HG03135 (cell line): ENCODE results near the gene ITPK1.

Experiments
- ATAC-seq: cut with Tn5 transposase; IDR thresholded peaks from one replicate; pipeline ENCODE4 v1.9.1; 2021; ENCODE audit warnings: mild to moderate bottlenecking, moderate library complexity; ENCODE audit not compliant: unreplicated experiment

The ITPK1 gene

DNA sequence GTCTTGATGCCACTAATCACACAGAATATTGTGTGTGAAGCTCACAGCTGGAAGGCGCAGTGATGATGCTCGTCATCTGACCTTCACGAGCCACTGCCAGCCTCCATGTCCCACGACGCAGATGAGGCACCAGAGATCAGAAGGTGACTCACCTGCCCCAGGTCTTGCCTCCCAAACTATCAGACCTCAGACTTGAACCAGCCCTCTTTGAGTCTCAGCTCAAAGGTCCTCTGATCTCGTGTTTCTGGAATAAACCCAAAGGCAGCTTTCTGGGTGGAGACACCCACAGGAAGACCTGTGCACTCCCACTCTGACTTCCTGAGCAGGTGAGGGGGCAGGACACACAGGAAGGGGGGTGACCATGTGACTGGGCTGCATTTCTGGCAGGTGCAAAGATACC lies 212.4 kb downstream of the ITPK1 start:
- no peak for ATAC-seq

DNA sequence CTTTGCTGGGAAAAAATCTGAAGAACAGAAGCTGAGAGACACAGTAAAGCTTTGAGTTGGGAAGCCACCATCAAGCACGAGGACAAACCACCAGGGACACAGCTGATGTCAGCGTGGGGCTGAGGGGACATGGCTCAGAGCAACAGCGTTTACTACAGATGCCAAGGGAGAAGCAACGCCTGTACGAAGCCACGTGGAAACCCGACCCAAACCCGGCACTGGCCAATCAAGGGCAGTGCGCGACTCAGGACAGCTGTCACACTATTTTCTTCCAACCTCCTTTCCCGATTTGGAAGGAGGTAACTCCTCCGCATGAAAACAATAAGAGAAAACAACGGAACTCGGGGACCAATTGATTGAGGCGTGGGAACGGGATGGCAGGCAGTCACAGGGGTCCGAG lies 213.0 kb downstream of the ITPK1 start:
- no peak for ATAC-seq

DNA sequence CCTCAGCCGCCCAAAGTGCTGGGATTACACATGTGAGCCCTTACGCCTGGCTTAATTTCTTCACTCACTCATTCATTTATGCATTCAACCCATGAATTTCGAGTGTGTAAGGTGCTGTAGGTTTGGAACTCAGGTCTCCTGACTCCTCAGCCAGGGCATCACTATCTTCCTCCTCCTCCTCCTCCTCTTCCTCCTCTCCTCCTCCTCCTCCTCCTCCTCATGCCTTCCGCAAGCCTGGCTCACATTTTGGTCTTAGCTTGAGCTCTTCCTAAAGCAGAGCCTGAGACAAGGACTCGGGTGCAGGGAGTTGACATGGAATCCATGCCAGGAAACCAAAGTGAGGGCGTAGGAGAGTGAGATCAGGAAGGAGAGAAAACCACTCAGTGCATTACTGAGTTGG lies 213.5 kb downstream of the ITPK1 start:
- ATAC-seq = no peak

DNA sequence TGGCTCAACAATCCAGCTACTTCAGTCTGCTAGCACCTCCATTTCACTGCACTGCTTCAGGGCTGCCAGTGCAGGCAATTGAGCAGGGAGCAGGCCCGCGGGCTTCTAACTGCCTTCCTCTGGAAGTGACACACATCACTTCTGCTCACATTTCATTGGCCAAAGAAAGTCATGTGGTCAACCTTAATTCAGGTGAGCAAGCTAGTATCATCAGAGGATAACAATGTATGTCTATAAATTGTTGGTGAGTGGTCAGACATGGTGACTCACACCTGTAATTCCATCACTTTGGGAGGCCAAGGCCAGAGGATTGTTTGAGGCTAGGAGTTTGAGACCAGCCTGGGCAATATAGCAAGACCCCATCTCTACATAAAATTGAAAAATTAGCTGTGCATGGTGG lies 215.1 kb downstream of the ITPK1 start:
- ATAC-seq = no peak

DNA sequence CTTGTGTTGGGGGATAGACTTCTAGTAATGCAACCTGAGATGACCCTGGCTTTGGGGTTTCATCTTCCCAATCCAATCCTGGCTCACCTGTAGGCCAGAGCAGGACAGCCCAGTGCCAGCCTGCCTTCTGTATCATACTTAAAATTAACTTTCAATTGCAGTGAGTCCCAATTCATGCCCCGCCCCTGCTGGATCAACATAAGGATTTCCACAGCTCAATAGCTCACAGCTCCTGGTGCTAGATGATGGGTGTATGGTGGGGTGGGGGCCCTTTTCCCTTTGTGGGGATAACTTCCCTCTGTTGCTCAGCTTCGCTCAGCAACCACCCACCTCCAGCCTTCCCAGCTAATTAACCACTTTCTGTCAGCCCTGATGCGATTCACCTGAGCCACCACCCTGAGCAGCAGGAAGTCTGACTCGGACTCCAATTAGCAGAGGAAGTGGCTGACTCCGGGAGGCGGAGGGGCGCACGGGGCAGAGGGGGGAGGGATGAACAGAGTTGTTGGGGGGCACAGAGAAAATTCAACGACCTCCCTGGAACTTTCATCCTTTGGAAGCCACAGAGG lies 217.1 kb downstream of the ITPK1 start:
- no peak for ATAC-seq

DNA sequence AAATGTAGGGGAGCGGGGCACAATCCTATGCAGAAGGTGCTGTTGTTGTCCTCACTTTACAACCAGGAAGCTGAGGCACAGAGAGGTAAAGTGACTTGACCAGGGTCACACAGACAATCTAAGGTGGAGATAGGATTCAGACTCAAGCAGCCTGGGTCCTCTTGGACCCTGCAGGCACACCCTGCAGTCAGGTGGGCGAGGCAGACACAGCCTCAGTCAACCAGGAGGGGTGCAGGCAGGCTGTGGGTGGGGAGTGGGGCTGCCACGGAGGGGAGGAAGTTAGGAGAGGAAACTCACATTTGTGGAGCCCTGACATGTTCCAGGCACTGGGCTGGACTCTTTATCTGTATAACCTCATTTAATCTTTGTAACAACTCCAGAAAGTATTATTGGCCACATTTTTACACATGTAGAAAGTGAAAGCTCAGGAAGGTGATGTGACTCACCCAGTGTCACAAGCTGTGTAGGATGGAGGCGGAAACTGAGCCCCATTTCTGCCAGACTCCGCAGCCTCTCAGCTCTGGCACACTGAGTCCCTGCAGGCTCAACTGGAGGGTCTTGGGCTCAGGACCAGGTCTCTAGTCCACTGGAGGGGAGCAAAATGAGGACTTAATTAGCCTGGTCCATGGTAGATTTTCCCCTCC lies 217.7 kb downstream of the ITPK1 start:
- no peak for ATAC-seq

DNA sequence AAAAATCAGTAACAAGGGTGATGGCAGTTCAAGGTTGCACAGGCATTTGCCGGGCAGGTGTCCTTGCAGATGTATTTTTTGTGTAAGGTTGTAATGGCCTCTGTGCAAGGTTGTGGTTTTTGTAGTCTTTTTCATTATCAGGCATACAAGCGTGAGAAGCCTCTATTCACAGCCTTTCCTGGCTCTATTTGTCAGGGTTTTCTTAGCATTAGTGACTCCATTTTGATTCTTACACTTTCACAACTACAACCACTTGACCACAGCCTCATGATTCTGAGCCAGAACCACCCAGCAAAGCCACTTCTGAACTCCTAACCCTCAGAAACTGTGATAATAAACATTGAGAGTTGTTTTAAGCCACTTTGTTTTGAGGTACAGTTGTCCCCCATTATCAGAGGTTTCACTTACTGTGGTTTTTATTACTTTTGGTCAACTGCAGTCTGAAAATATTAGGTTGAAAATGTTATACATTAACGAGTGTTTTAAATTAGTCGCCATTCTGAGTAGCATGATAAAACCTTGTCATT lies 220.3 kb downstream of the ITPK1 start:
- no peak for ATAC-seq

DNA sequence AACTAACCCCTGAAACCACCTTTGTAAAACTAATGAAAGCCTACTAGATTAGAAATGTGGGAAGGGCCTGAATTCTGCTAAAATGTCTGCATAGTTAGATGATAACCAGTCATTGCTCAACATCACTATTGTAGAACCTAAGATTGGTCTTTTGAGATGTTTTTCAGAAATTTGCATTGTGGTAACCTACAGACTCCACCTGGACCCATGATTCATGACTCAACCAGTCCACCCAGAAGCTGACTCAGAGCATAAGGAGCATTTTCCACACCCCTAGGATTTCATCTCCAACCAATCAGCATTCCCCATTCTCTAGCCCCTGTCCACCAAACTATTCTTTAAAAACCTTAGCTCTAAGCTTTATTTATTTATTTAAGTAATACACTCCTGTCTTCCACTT lies 223.1 kb downstream of the ITPK1 start:
- no peak for ATAC-seq

DNA sequence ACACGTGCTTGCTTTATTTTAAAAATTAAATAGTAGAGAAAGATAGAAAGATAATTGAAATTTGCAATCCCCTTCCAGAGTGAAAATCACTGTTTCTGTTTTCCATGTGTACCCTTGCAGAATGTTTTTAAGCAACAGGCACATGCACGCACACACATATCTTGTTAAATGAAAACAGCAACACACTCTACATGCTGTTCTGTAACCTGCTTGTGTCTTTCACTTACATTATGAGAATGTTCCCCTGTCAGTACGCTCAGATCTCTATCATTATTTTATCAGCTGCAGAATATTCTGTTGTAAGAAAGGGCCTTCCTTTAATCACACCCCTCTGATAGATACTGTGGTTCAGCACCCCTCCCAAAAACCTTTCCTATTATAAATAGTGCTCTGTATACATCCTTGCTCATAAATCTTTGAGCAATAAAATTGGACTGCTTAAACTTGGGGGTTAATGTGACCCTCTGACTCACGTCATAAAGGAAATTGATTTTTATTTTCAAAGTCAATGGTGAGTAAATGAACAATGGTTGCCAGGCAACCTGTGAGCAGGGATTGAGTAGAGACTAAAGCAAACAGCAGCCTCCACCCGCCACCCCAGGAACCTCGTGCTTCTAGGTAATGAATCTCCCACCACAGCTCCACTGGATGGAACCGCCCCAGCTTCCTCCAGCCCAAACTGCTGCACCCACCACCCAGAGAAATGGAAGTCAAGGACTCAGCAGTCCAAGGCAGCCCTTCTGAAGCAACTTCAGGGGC lies 224.7 kb downstream of the ITPK1 start:
- no peak for ATAC-seq

DNA sequence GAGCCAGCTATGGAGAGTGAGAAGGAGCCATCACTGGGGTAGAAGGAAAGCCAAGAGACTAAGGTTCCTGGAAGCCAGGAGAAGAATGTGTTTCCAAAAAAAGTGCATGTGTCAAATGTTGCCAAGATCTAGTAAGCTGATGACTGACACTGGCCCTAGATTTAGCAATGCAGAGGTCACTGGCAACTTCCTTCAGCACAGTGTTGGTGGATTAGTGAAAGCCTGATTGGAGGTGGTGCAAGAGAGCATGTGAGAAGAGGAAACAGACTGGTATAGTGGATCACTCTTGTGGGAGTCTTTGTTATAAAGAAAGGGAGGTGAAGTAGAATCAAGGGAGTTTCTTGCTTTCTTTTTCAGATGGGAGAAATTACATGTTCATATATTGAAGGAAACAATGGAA lies 226.8 kb downstream of the ITPK1 start:
- no peak for ATAC-seq

DNA sequence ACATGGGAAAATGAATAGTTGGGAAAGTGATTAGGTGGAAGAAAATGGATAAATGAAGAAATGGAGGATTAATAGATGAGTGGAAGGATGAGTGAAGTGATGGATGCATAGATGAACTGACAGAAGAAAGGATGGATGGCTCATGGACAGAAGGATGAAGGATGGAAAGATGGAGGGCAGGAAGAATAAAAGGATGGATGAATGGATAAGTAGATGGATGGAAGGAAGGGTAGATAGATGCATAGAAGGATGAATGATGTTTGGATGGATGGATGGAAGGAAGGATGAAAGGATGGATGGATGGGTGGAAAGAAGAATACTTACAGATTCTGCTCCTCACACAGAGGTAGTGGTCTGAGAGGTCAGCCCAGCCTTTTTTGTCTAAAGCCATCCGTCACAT lies 228.6 kb downstream of the ITPK1 start:
- no peak for ATAC-seq
